ENCODE results near the gene YTHDC2.

Gene YTHDC2

DNA sequence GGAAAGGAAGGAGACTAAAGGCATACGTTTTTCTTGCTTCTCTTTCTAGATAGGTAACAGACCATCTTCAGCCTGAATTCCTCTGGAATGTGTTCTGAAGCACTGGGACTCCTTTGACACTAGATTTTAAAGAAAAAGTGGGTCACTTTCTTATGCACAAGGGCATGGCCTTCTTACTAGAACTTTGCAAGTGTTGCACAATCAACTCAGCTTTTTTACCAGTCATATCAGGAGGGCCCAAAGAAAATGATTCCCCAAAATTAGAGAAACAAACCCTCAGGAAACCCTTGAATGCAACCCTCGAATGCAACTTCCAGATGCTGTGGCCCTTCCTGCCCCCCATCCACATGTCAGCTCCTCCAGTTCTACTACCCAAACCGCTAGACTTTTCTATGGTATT is 93.9 kb downstream of the YTHDC2 start:
- DNase-seq: no peak

DNA sequence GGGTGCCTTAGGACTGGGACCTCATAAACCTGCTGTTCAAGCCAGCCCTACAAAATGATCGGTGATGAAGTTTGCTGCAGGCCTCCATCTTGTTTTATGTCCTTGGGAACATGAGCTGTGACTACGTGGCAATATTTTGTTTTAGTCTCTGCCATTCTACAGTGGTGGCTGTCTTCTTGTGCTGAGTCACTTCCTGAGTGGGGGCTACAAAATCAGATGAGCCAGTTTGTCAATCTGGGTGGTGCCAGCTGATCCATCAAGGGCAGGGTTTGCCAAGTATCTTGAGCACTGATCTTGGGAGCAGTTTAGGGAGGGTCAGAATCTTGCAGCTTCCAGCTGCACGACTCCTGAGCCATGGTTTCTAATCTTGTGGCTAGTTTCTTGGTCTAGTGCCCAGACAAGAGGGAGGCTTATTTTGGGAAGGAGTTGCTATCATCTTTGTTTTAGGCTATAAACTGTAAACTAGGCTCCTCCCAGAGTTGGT is 94.7 kb downstream of the YTHDC2 start:
- no peak for DNase-seq

DNA sequence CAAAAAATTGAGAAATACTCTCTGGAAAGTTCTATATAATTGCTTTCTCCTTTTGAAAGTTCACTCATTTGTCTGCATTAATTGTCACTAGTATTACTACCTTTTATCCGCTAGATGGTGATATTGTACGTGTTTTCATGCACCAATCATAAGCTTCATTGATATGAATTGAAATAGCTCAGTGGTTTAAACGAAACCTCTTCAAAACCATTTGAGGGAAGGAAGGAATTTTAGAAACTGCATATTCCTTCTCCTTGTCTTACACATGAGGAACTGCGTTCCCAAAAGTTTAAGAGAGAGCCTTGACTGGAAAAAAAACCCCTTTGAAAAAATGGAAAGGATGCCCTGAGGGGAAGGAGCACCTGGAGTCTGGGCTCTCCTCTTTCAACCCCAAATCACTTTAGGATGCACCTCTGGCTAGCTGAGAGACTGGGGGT is 98.6 kb downstream of the YTHDC2 start:
- DNase-seq: peak; percentile 3

GRCh38 chr5:113614191-113614590 is 100.7 kb downstream of the YTHDC2 start:
- no peak for DNase-seq

GRCh38 chr5:113615708-113616107 is 102.2 kb downstream of the YTHDC2 start:
- no peak for DNase-seq

GRCh38 chr5:113617191-113617796 is 103.8 kb downstream of the YTHDC2 start:
- no peak for DNase-seq

DNA sequence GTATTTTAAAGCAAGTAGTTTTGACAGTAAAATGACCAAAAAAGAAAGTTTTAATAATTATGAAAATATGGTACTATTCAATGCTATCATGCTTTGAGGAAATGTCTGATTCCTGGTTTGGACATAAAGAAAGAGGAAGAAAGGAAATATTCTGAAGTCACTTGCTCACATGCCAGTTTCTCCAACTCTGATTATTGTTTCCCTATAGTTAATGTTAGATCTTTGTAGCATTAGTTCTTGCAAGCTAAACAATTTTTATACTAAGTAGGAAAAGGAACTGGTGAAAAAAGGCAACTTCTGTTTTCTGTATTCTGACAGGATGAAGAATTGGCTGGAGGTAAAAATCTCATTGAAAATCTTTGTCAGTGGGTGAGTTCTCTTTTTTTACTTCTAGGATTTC is 119.5 kb downstream of the YTHDC2 start:
- no peak for DNase-seq

- no peak for DNase-seq
These were observed 121.5 kb downstream of the YTHDC2 start for GRCh38 chr5:113634957-113635356.

- no peak for DNase-seq
These were observed 128.2 kb downstream of the YTHDC2 start for GRCh38 chr5:113641715-113642114.
